ENCODE measurements around the gene CPD.

DNA sequence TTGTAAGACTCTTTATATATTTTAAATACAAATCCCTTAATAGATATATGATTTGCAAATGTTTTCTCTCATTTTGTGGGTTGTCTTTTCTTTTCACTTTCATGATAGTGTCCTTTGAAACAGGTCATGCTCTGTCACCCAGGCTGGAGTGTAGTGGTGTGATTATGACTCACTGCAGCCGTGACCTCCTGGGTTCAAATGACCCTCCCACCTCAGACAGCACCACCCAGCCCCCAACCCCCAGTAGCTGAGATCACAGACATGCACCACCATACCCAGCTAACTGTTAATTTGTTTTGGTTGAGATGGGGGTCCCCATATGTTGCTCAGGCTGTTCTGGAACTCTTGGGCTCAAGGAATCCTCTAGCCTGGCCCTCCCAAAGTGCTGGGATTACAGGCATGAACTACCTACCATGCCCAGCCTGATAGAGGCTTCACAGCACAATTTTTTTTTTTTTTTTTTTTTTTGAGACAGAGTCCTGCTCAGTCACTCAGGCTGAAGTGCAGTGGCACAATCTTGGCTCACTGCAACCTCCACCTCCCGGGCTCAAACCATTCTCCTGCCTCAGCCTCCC, 26.4 kb upstream of the CPD start:
- TF ChIP-seq, protein P1, sequence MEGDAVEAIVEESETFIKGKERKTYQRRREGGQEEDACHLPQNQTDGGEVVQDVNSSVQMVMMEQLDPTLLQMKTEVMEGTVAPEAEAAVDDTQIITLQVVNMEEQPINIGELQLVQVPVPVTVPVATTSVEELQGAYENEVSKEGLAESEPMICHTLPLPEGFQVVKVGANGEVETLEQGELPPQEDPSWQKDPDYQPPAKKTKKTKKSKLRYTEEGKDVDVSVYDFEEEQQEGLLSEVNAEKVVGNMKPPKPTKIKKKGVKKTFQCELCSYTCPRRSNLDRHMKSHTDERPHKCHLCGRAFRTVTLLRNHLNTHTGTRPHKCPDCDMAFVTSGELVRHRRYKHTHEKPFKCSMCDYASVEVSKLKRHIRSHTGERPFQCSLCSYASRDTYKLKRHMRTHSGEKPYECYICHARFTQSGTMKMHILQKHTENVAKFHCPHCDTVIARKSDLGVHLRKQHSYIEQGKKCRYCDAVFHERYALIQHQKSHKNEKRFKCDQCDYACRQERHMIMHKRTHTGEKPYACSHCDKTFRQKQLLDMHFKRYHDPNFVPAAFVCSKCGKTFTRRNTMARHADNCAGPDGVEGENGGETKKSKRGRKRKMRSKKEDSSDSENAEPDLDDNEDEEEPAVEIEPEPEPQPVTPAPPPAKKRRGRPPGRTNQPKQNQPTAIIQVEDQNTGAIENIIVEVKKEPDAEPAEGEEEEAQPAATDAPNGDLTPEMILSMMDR (IDR thresholded peaks at IDR 0.05) = no peak
- TF ChIP-seq POLR2A (IDR thresholded peaks at IDR 0.05) (no peak), EP300 (IDR thresholded peaks at IDR 0.05) (no peak)

All from tibial nerve (tissue), 4 donors.